Activated naive CD4-positive, alpha-beta T cell treated with anti-CD3 and anti-CD28 coated beads, Interleukin-2, amount 50 U/mL, for 24 hours (primary cell): Measurements from ENCODE around the gene MTRF1L.

Source experiments
- H3K27ac Mint-ChIP-seq: one replicate; pipeline ENCODE4 v1.8.0; 2021; ENCODE audit warnings: mild to moderate bottlenecking, mixed read lengths
- H3K27me3 Mint-ChIP-seq: one replicate; pipeline ENCODE4 v1.8.0; 2021; ENCODE audit warnings: mixed read lengths
- H3K36me3 Mint-ChIP-seq: one replicate; pipeline ENCODE4 v1.8.0; 2021; ENCODE audit warnings: mixed read lengths
- H3K4me1 Mint-ChIP-seq: one replicate; pipeline ENCODE4 v1.8.0; 2021; ENCODE audit warnings: mixed read lengths
- H3K4me3 Mint-ChIP-seq: one replicate; pipeline ENCODE4 v1.8.0; 2021; ENCODE audit warnings: mild to moderate bottlenecking, mixed read lengths
- H3K9me3 Mint-ChIP-seq: one replicate; pipeline ENCODE4 v1.8.0; 2021; ENCODE audit warnings: mixed read lengths

Gene MTRF1L

GRCh38 chr6:153002613-153003365, at the start of gene MTRF1L:
Gene MTRF1L, minus strand, starts transcription at chr6:153002709. Its CDS starts 24 bp downstream, at chr6:153002685.
- Mint-ChIP-seq H3K4me1 (peaks cover 43% of the 10 kb centered on the region), H3K4me3 (peak within 1 kb of the TSS; percentile 96), H3K36me3 (peaks cover 13% of the 10 kb centered on the region), H3K27ac (peak within 1 kb of the TSS; percentile 98), H3K27me3 (no peaks in the 10 kb centered on the region), H3K9me3 (no peaks in the 10 kb centered on the region)

GRCh38 chr6:153051801-153052200, 49.3 kb upstream of the MTRF1L start:
- H3K4me3 Mint-ChIP-seq: no peak overlapping the region
- H3K9me3 Mint-ChIP-seq: peaks cover 17% of the 10 kb centered on the region
- H3K27ac Mint-ChIP-seq: no peak overlapping the region
- H3K4me1 Mint-ChIP-seq: no peaks in the 10 kb centered on the region
- H3K36me3 Mint-ChIP-seq: no peaks in the 10 kb centered on the region
- peaks cover 10% of the 10 kb centered on the region for H3K27me3 Mint-ChIP-seq

GRCh38 chr6:153048631-153049030, 46.1 kb upstream of the MTRF1L start:
- Mint-ChIP-seq H3K4me1 (no peaks in the 10 kb centered on the region), H3K9me3 (peaks cover 17% of the 10 kb centered on the region), H3K27me3 (peaks cover 5% of the 10 kb centered on the region), H3K36me3 (no peaks in the 10 kb centered on the region), H3K27ac (no peak overlapping the region), H3K4me3 (no peak overlapping the region)

- peaks cover 17% of the 10 kb centered on the region for H3K9me3 Mint-ChIP-seq
- H3K27ac Mint-ChIP-seq: no peak overlapping the region
- H3K36me3 Mint-ChIP-seq: no peaks in the 10 kb centered on the region
- H3K27me3 Mint-ChIP-seq: peaks cover 5% of the 10 kb centered on the region
- no peak overlapping the region for H3K4me3 Mint-ChIP-seq
- H3K4me1 Mint-ChIP-seq: no peaks in the 10 kb centered on the region
These were observed 44.9 kb upstream of the MTRF1L start for GRCh38 chr6:153047386-153047785.

GRCh38 chr6:153045271-153045670, 42.8 kb upstream of the MTRF1L start:
- no peaks in the 10 kb centered on the region for H3K4me1 Mint-ChIP-seq
- H3K27ac Mint-ChIP-seq: no peak overlapping the region
- peaks cover 8% of the 10 kb centered on the region for H3K9me3 Mint-ChIP-seq
- no peaks in the 10 kb centered on the region for H3K36me3 Mint-ChIP-seq
- no peak overlapping the region for H3K4me3 Mint-ChIP-seq
- no peaks in the 10 kb centered on the region for H3K27me3 Mint-ChIP-seq

- Mint-ChIP-seq H3K9me3 (peaks cover 8% of the 10 kb centered on the region), H3K4me1 (no peaks in the 10 kb centered on the region), H3K27ac (no peak overlapping the region), H3K36me3 (no peaks in the 10 kb centered on the region), H3K27me3 (no peaks in the 10 kb centered on the region), H3K4me3 (no peak overlapping the region)
These were observed 41.8 kb upstream of the MTRF1L start for GRCh38 chr6:153044295-153044694.

GRCh38 chr6:153043719-153044118, 41.2 kb upstream of the MTRF1L start:
- Mint-ChIP-seq H3K36me3 (no peaks in the 10 kb centered on the region), H3K4me3 (no peak overlapping the region), H3K4me1 (no peaks in the 10 kb centered on the region), H3K27me3 (no peaks in the 10 kb centered on the region), H3K9me3 (peaks cover 8% of the 10 kb centered on the region), H3K27ac (no peak overlapping the region)

GRCh38 chr6:153038378-153039057, 36.0 kb upstream of the MTRF1L start:
- H3K4me1 Mint-ChIP-seq: no peaks in the 10 kb centered on the region
- H3K27ac Mint-ChIP-seq: no peak overlapping the region
- no peaks in the 10 kb centered on the region for H3K9me3 Mint-ChIP-seq
- H3K27me3 Mint-ChIP-seq: peaks cover 5% of the 10 kb centered on the region
- H3K36me3 Mint-ChIP-seq: no peaks in the 10 kb centered on the region
- no peak overlapping the region for H3K4me3 Mint-ChIP-seq

GRCh38 chr6:153034139-153034538, 31.6 kb upstream of the MTRF1L start:
- Mint-ChIP-seq H3K9me3 (no peaks in the 10 kb centered on the region), H3K36me3 (no peaks in the 10 kb centered on the region), H3K4me1 (no peaks in the 10 kb centered on the region), H3K4me3 (no peak overlapping the region), H3K27me3 (peaks cover 9% of the 10 kb centered on the region), H3K27ac (no peak overlapping the region)

GRCh38 chr6:153032255-153032882, 29.9 kb upstream of the MTRF1L start:
- no peak overlapping the region for H3K27ac Mint-ChIP-seq
- H3K9me3 Mint-ChIP-seq: no peaks in the 10 kb centered on the region
- peaks cover 13% of the 10 kb centered on the region for H3K27me3 Mint-ChIP-seq
- H3K36me3 Mint-ChIP-seq: no peaks in the 10 kb centered on the region
- no peak overlapping the region for H3K4me3 Mint-ChIP-seq
- no peaks in the 10 kb centered on the region for H3K4me1 Mint-ChIP-seq

- H3K9me3 Mint-ChIP-seq: no peaks in the 10 kb centered on the region
- no peaks in the 10 kb centered on the region for H3K4me1 Mint-ChIP-seq
- H3K4me3 Mint-ChIP-seq: no peak overlapping the region
- no peak overlapping the region for H3K27ac Mint-ChIP-seq
- peaks cover 16% of the 10 kb centered on the region for H3K27me3 Mint-ChIP-seq
- H3K36me3 Mint-ChIP-seq: no peaks in the 10 kb centered on the region
These were observed 28.9 kb upstream of the MTRF1L start for GRCh38 chr6:153031335-153031955.

- Mint-ChIP-seq H3K27me3 (peaks cover 17% of the 10 kb centered on the region), H3K36me3 (no peaks in the 10 kb centered on the region), H3K4me1 (peaks cover 3% of the 10 kb centered on the region), H3K4me3 (no peak overlapping the region), H3K9me3 (no peaks in the 10 kb centered on the region), H3K27ac (no peak overlapping the region)
These were observed 26.5 kb upstream of the MTRF1L start for GRCh38 chr6:153028963-153029362.

- Mint-ChIP-seq H3K4me3 (no peak overlapping the region), H3K27ac (no peak overlapping the region), H3K9me3 (no peaks in the 10 kb centered on the region), H3K27me3 (peaks cover 17% of the 10 kb centered on the region), H3K4me1 (peaks cover 3% of the 10 kb centered on the region), H3K36me3 (no peaks in the 10 kb centered on the region)
These were observed 25.8 kb upstream of the MTRF1L start for GRCh38 chr6:153028286-153028685.

GRCh38 chr6:153027480-153027879, 25.0 kb upstream of the MTRF1L start:
- Mint-ChIP-seq H3K27me3 (peaks cover 17% of the 10 kb centered on the region), H3K27ac (no peak overlapping the region), H3K36me3 (no peaks in the 10 kb centered on the region)

GRCh38 chr6:153024709-153025017, 22.2 kb upstream of the MTRF1L start:
- Mint-ChIP-seq H3K4me3 (no peak overlapping the region), H3K27ac (no peak overlapping the region), H3K9me3 (no peaks in the 10 kb centered on the region), H3K27me3 (peaks cover 15% of the 10 kb centered on the region), H3K4me1 (peaks cover 3% of the 10 kb centered on the region), H3K36me3 (no peaks in the 10 kb centered on the region)

More at GRCh38 chr6:153027480-153027879, 25.0 kb upstream of the MTRF1L start:
- no peaks in the 10 kb centered on the region for H3K9me3 Mint-ChIP-seq
- no peak overlapping the region for H3K4me3 Mint-ChIP-seq
- peaks cover 3% of the 10 kb centered on the region for H3K4me1 Mint-ChIP-seq
